ENCODE results near the gene FGD4.
"Not testable (repeated sequence)": the region's sequence is repeated elsewhere in the genome, so short reads cannot be mapped to it uniquely, and the experiment has no call there.

Gene FGD4

GRCh38 chr12:32501835-32502333 lies 102.5 kb downstream of the FGD4 start:
- no peak overlapping the region for H3K4me3 ChIP-seq (ENCODE audit: control insufficient read depth, low read depth, low read length)
- TF ChIP-seq CTCF (conservative IDR thresholded peaks at IDR 0.05; ENCODE audit: control insufficient read depth, insufficient read depth, low read depth, low read length): no peak
- peak; percentile 80 for DNase-seq (ENCODE audit: low read depth)

- TF ChIP-seq CTCF (conservative IDR thresholded peaks at IDR 0.05; ENCODE audit: control insufficient read depth, insufficient read depth, low read depth, low read length): no peak
- DNase-seq (ENCODE audit: low read depth): peak; percentile 88
- H3K4me3 ChIP-seq (ENCODE audit: control insufficient read depth, low read depth, low read length): no peak overlapping the region
Measured at GRCh38 chr12:32502693-32503502, 103.5 kb downstream of the FGD4 start.

- DNase-seq (ENCODE audit: low read depth): no peak
- no peak for TF ChIP-seq CTCF (conservative IDR thresholded peaks at IDR 0.05; ENCODE audit: control insufficient read depth, insufficient read depth, low read depth, low read length)
- H3K4me3 ChIP-seq (ENCODE audit: control insufficient read depth, low read depth, low read length): no peak overlapping the region
Measured at GRCh38 chr12:32503730-32504129, 104.4 kb downstream of the FGD4 start.

- no peak for TF ChIP-seq CTCF (conservative IDR thresholded peaks at IDR 0.05; ENCODE audit: control insufficient read depth, insufficient read depth, low read depth, low read length)
- no peak for DNase-seq (ENCODE audit: low read depth)
- H3K4me3 ChIP-seq (ENCODE audit: control insufficient read depth, low read depth, low read length): no peak overlapping the region
Measured at GRCh38 chr12:32504591-32504990, 105.2 kb downstream of the FGD4 start.

- no peak for TF ChIP-seq CTCF (conservative IDR thresholded peaks at IDR 0.05; ENCODE audit: control insufficient read depth, insufficient read depth, low read depth, low read length)
- no peak overlapping the region for H3K4me3 ChIP-seq (ENCODE audit: control insufficient read depth, low read depth, low read length)
- no peak for DNase-seq (ENCODE audit: low read depth)
Measured at GRCh38 chr12:32505067-32505945, 105.9 kb downstream of the FGD4 start.

- not testable (repeated sequence) for DNase-seq (ENCODE audit: low read depth); H3K4me3 ChIP-seq (ENCODE audit: control insufficient read depth, low read depth, low read length)
Measured at GRCh38 chr12:32507096-32507941, 108.0 kb downstream of the FGD4 start.
